ENCODE data around the gene C20orf173. TPM values are rescaled to one million over a fixed set of nuclear protein-coding genes. Genes with fewer than 3 reads are reported as not detected.

C20orf173 gene
- total and polyA plus RNA-seq, 2 of the 13 experiments (the other 11 are each of a cell fraction or from before 2014, with no cell fraction given) = not detected

DNA sequence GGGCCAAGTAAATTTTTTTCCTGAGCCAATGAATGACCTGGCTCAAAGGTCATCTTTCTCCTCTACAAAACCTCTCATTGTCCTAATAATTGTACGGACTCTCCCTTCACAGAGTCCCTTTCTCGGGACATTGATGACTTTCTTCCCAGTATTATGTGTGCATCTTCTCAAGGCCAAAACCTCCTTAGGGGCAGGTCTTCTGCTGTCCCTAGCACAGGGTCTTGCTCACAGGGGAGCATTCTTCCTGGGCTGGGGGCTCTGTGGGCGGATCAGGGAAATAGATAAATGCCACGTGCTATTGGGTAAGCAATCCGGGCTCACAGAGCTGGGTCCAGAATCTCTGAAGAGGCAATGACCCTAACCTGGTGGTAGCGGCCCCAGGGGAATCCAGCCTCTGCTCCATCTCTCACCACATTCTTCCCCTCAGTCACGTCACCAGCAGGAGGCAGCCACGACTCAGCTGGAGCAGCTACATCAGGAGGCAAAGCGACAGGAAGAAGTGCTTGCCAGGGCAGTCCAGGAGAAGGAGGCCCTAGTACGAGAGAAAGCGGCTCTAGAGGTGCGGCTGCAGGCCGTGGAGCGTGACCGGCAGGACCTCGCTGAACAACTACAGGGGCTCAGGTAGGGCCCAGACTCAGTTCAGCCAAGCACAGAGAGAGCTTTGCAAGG, 50.5 kb downstream of the C20orf173 start (continued):
- TF ChIP-seq, protein P1, sequence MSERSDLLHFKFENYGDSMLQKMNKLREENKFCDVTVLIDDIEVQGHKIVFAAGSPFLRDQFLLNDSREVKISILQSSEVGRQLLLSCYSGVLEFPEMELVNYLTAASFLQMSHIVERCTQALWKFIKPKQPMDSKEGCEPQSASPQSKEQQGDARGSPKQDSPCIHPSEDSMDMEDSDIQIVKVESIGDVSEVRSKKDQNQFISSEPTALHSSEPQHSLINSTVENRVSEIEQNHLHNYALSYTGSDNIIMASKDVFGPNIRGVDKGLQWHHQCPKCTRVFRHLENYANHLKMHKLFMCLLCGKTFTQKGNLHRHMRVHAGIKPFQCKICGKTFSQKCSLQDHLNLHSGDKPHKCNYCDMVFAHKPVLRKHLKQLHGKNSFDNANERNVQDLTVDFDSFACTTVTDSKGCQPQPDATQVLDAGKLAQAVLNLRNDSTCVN (CRISPR knock-in tag; IDR thresholded peaks at IDR 0.05; ENCODE audit: borderline replicate concordance) = peak; percentile 50; the same call in 1 of the 2 replicates
- TF ChIP-seq, protein P2, sequence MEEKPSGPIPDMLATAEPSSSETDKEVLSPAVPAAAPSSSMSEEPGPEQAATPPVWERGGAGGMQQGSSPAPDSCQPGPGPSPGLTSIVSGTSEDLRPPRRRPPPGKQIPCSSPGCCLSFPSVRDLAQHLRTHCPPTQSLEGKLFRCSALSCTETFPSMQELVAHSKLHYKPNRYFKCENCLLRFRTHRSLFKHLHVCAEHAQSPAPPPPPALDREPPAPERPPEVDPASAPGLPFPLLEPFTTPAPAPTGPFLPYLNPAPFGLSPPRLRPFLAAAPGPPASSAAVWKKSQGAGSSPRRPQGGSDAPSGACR (CRISPR knock-in tag; IDR thresholded peaks at IDR 0.05) = no peak
- no peak for TF ChIP-seq ZFP82 (CRISPR knock-in tag; IDR thresholded peaks at IDR 0.05; ENCODE audit: borderline replicate concordance)
- TF ChIP-seq CHD2 (IDR thresholded peaks at IDR 0.05; ENCODE audit: low read depth, low read length) = 0 out of 2 replicates have a peak, but pooled peaks have one; percentile 37
- TF ChIP-seq RAD21 (CRISPR knock-in tag; IDR thresholded peaks at IDR 0.05) = peak; percentile 50
- TF ChIP-seq, protein P3, sequence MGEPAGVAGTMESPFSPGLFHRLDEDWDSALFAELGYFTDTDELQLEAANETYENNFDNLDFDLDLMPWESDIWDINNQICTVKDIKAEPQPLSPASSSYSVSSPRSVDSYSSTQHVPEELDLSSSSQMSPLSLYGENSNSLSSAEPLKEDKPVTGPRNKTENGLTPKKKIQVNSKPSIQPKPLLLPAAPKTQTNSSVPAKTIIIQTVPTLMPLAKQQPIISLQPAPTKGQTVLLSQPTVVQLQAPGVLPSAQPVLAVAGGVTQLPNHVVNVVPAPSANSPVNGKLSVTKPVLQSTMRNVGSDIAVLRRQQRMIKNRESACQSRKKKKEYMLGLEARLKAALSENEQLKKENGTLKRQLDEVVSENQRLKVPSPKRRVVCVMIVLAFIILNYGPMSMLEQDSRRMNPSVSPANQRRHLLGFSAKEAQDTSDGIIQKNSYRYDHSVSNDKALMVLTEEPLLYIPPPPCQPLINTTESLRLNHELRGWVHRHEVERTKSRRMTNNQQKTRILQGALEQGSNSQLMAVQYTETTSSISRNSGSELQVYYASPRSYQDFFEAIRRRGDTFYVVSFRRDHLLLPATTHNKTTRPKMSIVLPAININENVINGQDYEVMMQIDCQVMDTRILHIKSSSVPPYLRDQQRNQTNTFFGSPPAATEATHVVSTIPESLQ (CRISPR knock-in tag; conservative IDR thresholded peaks at IDR 0.05) = no peak
- peak; percentile 82 for TF ChIP-seq TEAD3 (CRISPR knock-in tag; optimal IDR thresholded peaks at IDR 0.05; ENCODE audit: borderline replicate concordance)
- peak; percentile 47; the same call in 1 of the 2 replicates for TF ChIP-seq POLR2G (IDR thresholded peaks at IDR 0.05; ENCODE audit: low read depth, low read length)
- TF ChIP-seq, protein P4, sequence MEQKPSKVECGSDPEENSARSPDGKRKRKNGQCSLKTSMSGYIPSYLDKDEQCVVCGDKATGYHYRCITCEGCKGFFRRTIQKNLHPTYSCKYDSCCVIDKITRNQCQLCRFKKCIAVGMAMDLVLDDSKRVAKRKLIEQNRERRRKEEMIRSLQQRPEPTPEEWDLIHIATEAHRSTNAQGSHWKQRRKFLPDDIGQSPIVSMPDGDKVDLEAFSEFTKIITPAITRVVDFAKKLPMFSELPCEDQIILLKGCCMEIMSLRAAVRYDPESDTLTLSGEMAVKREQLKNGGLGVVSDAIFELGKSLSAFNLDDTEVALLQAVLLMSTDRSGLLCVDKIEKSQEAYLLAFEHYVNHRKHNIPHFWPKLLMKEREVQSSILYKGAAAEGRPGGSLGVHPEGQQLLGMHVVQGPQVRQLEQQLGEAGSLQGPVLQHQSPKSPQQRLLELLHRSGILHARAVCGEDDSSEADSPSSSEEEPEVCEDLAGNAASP (CRISPR knock-in tag; IDR thresholded peaks at IDR 0.05; ENCODE audit: borderline replicate concordance) = 0 out of 2 replicates have a peak, but pooled peaks have one; percentile 39
- peak; percentile 43 for TF ChIP-seq HNF4G (IDR thresholded peaks at IDR 0.05; ENCODE audit: borderline replicate concordance, low read depth, low read length)
- no peak for TF ChIP-seq HNF4G (CRISPR knock-in tag; IDR thresholded peaks at IDR 0.05; ENCODE audit: borderline replicate concordance, low read depth)
- TF ChIP-seq, protein P5, sequence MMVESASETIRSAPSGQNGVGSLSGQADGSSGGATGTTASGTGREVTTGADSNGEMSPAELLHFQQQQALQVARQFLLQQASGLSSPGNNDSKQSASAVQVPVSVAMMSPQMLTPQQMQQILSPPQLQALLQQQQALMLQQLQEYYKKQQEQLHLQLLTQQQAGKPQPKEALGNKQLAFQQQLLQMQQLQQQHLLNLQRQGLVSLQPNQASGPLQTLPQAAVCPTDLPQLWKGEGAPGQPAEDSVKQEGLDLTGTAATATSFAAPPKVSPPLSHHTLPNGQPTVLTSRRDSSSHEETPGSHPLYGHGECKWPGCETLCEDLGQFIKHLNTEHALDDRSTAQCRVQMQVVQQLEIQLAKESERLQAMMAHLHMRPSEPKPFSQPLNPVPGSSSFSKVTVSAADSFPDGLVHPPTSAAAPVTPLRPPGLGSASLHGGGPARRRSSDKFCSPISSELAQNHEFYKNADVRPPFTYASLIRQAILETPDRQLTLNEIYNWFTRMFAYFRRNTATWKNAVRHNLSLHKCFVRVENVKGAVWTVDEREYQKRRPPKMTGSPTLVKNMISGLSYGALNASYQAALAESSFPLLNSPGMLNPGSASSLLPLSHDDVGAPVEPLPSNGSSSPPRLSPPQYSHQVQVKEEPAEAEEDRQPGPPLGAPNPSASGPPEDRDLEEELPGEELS (CRISPR knock-in tag; IDR thresholded peaks at IDR 0.05) = peak; percentile 18; the same call in 1 of the 2 replicates
- TF ChIP-seq SMC3 (IDR thresholded peaks at IDR 0.05; ENCODE audit: low read length) = peak; percentile 47
- TF ChIP-seq ZNF782 (CRISPR knock-in tag; IDR thresholded peaks at IDR 0.05; ENCODE audit: borderline replicate concordance) = no peak
- TF ChIP-seq ZNF121 (CRISPR knock-in tag; IDR thresholded peaks at IDR 0.05) = 0 out of 2 replicates have a peak, but pooled peaks have one; percentile 32
- TF ChIP-seq MYC (CRISPR knock-in tag; IDR thresholded peaks at IDR 0.05; ENCODE audit: borderline replicate concordance) = peak; percentile 74; the same call in 1 of the 2 replicates
- TF ChIP-seq MEIS2 (CRISPR knock-in tag; IDR thresholded peaks at IDR 0.05) = 0 out of 2 replicates have a peak, but pooled peaks have one; percentile 35
- TF ChIP-seq KDM1A (CRISPR knock-in tag; IDR thresholded peaks at IDR 0.05) = 0 out of 2 replicates have a peak, but pooled peaks have one; percentile 9
- TF ChIP-seq EP300 (IDR thresholded peaks at IDR 0.05; ENCODE audit: low read depth in 2 of 2, low read length in 2 of 2) = no peak
- TF ChIP-seq EP300 (CRISPR knock-in tag; IDR thresholded peaks at IDR 0.05; ENCODE audit: borderline replicate concordance) = 0 out of 2 replicates have a peak, but pooled peaks have one; percentile 34
